ENCODE measurements around the gene MATN1. TPM values are rescaled to one million over a fixed set of nuclear protein-coding genes. Genes with fewer than 3 reads are reported as not detected.
"Not testable (repeated sequence)": the region's sequence is repeated elsewhere in the genome, so short reads cannot be mapped to it uniquely, and the experiment has no call there.

Gene MATN1
- total RNA-seq, 4 donors from 2014 or later = 0.46 to 1.7 TPM; not detected in 2

GRCh38 chr1:30768159-30768829 is 44.9 kb upstream of the MATN1 start:
- Histone ChIP-seq H3K4me3 (no peak overlapping the region), H3K36me3 (no peaks in the 10 kb centered on the region), H3K27me3 (no peaks in the 10 kb centered on the region), H3K9me3 (no peaks in the 10 kb centered on the region), H3K4me1 (no peaks in the 10 kb centered on the region), H3K27ac (no peak overlapping the region)
- no peak for DNase-seq
- TF ChIP-seq, protein P1, sequence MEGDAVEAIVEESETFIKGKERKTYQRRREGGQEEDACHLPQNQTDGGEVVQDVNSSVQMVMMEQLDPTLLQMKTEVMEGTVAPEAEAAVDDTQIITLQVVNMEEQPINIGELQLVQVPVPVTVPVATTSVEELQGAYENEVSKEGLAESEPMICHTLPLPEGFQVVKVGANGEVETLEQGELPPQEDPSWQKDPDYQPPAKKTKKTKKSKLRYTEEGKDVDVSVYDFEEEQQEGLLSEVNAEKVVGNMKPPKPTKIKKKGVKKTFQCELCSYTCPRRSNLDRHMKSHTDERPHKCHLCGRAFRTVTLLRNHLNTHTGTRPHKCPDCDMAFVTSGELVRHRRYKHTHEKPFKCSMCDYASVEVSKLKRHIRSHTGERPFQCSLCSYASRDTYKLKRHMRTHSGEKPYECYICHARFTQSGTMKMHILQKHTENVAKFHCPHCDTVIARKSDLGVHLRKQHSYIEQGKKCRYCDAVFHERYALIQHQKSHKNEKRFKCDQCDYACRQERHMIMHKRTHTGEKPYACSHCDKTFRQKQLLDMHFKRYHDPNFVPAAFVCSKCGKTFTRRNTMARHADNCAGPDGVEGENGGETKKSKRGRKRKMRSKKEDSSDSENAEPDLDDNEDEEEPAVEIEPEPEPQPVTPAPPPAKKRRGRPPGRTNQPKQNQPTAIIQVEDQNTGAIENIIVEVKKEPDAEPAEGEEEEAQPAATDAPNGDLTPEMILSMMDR (IDR thresholded peaks at IDR 0.05) = no peak
- TF ChIP-seq POLR2A (IDR thresholded peaks at IDR 0.05) = no peak
- intact Hi-C loops (cut with DNase I; ENCODE audit: low total_unique reads) = no loop called here

DNA sequence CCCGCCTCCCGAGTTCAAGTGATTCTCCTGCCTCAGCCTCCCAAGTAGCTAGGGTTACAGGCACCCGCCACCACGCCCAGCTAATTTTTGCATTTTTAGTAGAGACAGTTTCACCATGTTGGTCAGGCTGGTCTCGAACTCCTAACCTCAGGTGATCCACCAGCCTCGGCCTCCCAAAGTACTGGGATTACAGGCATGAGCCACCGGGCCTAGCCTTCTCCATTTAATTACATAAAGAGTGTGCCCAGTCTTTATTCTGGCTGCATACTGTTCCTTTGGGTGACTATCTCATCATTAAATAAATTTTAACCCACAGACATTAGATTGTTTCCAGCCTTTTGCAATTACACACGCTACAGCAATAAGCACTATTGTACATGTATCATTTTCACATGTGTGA is 43.6 kb upstream of the MATN1 start:
- H3K9me3 ChIP-seq; H3K4me1 ChIP-seq; H3K27me3 ChIP-seq; DNase-seq; intact Hi-C loops (cut with DNase I; ENCODE audit: low total_unique reads); H3K4me3 ChIP-seq; H3K36me3 ChIP-seq; H3K27ac ChIP-seq: not testable (repeated sequence)

GRCh38 chr1:30765556-30766434 is 42.4 kb upstream of the MATN1 start:
- TF ChIP-seq POLR2A (IDR thresholded peaks at IDR 0.05) = no peak
- TF ChIP-seq, protein P1 (IDR thresholded peaks at IDR 0.05) = no peak
- no peaks in the 10 kb centered on the region for H3K4me1 ChIP-seq
- intact Hi-C loops (cut with DNase I; ENCODE audit: low total_unique reads) = no loop called here

GRCh38 chr1:30764939-30765555 is 41.7 kb upstream of the MATN1 start:
- no peaks in the 10 kb centered on the region for H3K27me3 ChIP-seq
- H3K4me3 ChIP-seq = no peak overlapping the region
- TF ChIP-seq POLR2A (IDR thresholded peaks at IDR 0.05) = no peak
- TF ChIP-seq, protein P1 (IDR thresholded peaks at IDR 0.05) = no peak
- no peak overlapping the region for H3K27ac ChIP-seq
- no peaks in the 10 kb centered on the region for H3K4me1 ChIP-seq
- intact Hi-C loops (cut with DNase I; ENCODE audit: low total_unique reads) = no loop called here
- no peak for DNase-seq
- H3K36me3 ChIP-seq = no peaks in the 10 kb centered on the region
- no peaks in the 10 kb centered on the region for H3K9me3 ChIP-seq

More at GRCh38 chr1:30765556-30766434, 42.4 kb upstream of the MATN1 start:
- DNase-seq = no peak
- Histone ChIP-seq H3K4me3 (no peak overlapping the region), H3K9me3 (no peaks in the 10 kb centered on the region), H3K27me3 (no peaks in the 10 kb centered on the region), H3K36me3 (no peaks in the 10 kb centered on the region), H3K27ac (no peak overlapping the region)

GRCh38 chr1:30764396-30764795 is 41.0 kb upstream of the MATN1 start:
- peak overlapping the region; percentile 57 to 68 for H3K27ac ChIP-seq
- intact Hi-C loops (cut with DNase I; ENCODE audit: low total_unique reads) = no loop called here
- H3K36me3 ChIP-seq = no peaks in the 10 kb centered on the region
- H3K27me3 ChIP-seq = no peaks in the 10 kb centered on the region
- DNase-seq = no peak
- no peak overlapping the region for H3K4me3 ChIP-seq
- TF ChIP-seq POLR2A (IDR thresholded peaks at IDR 0.05) = no peak
- TF ChIP-seq, protein P1 (IDR thresholded peaks at IDR 0.05) = no peak
- no peaks in the 10 kb centered on the region for H3K4me1 ChIP-seq
- no peaks in the 10 kb centered on the region for H3K9me3 ChIP-seq

Measured in uterus (tissue), 4 donors.